Mononuclear cell (primary cell): Measurements from ENCODE around the gene GULP1. TPM values are rescaled to one million over a fixed set of nuclear protein-coding genes. Genes with fewer than 3 reads are reported as not detected.

Experiments used
- H3K27me3 ChIP-seq: 2 replicates; pipeline ENCODE4 v1.6.0; 2011; ENCODE audit warnings: low read length, control low read depth; ENCODE audit not compliant: insufficient read depth
- H3K4me1 ChIP-seq: 2 replicates; pipeline ENCODE4 v1.5.1; 2011; ENCODE audit warnings: mild to moderate bottlenecking, low read length, control low read depth; ENCODE audit not compliant: insufficient read depth
- H3K4me3 ChIP-seq: 2 replicates; pipeline ENCODE4 v1.5.1; 2011; ENCODE audit warnings: mild to moderate bottlenecking, low read length, moderate library complexity
- H3K9me3 ChIP-seq: 2 replicates; pipeline ENCODE4 v1.5.1; 2011; ENCODE audit warnings: low read depth, mild to moderate bottlenecking, control low read depth, low read length
- total RNA-seq: library from RNA; depleted of rRNA; stranded (reverse); fragments of >200 nt; gene quantifications from one replicate; pipeline ENCODE4 v1.2.3, GENCODE V29; 2012

GULP1 gene
- total RNA-seq, 1 donor, result under 0.01 TPM

DNA sequence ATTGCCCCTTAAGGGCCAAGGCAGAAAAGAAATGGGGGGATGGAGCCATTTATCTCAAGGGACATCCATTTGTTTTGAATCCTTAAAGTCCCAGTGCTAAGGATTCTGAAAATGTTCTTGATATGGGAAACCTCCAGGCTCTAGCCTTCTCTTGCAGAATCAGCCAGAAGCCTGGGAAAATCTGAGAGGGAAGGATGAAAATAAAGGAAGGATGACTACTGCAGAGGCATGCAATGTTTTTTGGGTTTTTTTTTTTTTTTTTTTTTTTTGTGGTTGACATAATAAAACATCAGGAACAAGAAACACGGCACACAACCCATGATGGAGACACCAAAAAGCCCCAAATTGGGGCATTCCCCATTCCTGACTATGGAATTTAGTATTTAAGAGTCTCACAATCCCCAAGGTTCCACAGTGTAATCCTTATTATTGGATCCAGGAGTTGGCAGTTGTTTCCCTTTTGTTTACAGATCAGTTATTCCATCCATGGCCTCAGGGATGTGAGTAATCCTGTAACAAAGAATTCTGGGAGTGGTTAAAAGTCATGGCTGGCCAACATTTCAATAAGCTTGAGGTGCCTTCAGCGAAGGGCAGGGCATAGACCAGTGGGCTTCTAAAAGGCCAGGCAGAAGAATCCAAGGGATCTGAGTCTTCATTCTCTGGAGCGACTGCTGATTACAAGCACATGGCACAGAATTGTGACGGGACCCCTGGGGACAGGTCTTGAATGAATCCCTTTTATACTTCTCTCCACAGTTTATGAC lies 337.5 kb downstream of the GULP1 start:
- no peaks in the 10 kb centered on the region for H3K9me3 ChIP-seq
- H3K4me3 ChIP-seq, result no peak overlapping the region
- no peaks in the 10 kb centered on the region for H3K4me1 ChIP-seq
- no peaks in the 10 kb centered on the region for H3K27me3 ChIP-seq

DNA sequence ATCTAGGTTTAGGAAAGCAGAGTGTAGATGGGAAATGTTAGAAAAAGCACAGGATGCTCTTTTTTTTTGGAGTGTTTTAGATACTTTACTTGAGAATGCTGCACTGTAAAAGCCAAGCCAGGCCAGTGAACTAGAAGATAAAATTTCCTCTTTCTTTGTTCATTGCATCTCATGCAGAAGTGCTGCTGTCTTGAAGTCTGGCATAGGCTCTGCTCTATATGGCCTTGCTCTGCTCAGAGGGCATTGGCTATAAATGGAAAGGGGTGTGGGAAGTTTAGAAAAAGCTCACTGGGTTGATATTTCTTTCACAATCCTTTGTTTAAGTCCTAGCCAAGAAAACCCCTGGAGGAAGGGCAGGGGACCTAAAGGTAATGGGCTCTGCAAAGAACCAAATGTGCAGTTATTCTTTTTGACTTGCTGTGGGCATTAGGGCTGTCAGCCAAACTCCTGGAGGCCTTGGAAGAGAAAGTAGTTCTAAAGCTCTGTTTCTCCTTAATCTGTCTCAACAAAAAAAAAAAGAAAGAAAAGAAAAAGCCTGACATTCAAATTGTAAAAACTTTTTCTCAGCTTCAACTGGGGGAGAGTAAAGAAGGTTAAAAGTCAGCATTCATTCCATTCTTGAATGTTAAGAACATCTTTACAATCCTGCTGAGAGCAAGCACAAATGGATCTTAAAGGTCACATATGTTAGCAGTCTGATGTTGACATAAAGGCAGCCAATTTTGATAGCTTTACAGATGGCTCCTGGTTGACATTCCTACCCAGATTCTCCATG lies 338.3 kb downstream of the GULP1 start:
- no peak overlapping the region for H3K4me3 ChIP-seq
- H3K27me3 ChIP-seq, result no peaks in the 10 kb centered on the region
- H3K9me3 ChIP-seq, result no peaks in the 10 kb centered on the region
- H3K4me1 ChIP-seq, result no peaks in the 10 kb centered on the region

DNA sequence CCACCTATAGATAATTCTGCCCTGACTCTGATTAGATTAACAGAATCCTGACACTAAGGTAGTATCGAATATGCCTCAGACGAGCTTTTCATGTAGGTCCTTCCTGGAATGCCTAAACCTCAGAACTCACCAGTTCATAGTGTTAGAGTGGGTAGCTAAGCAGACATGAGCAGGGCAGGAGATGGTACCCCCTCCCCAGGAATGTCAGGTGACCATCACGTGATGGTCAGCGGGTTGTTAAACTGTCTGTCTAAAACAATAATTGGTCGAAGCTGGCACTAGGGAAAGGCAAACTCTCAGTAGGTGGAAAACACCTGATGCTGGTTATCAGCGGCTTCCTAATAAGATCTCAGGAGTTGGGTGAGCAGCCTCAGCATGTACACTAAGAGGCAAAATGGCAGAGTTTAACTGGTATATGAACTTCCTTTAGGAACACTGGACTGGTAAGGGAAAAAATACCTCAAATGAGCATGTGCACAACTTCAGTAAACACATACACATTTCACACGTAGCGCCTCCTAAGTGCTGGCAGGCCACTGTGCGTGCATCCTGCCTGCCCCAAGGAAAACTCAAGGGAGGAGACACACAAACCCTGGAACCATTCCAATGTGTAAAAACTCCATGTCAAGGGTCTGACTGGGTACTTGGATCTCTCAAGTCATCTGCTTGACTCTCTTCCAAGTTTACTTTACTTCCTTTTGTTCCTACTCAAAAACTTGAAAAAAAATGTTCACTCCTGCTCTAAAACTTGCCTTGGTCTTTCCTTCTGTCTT lies 339.5 kb downstream of the GULP1 start:
- Histone ChIP-seq H3K4me3 (no peak overlapping the region), H3K9me3 (no peaks in the 10 kb centered on the region), H3K27me3 (no peaks in the 10 kb centered on the region), H3K4me1 (no peaks in the 10 kb centered on the region)

DNA sequence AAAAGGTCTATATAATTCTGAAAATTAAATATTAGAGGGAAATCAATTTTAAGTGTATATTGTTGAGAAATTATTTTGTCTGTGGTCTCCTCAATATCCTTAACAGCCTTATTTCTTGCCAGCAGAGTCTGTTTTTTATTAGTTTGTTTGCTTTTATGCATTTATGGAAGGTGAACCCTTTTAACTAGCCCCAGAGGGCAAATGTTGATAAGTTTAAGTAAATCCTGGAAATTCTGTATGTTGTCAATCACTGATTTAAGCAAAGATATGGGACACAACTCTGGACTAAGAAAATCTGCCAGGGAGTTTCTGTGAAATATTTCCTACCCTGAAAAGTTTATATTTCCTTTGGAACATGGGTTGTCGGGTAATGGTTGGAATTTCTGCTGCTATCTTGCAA lies 343.0 kb downstream of the GULP1 start:
- Histone ChIP-seq H3K27me3 (no peaks in the 10 kb centered on the region), H3K4me1 (no peaks in the 10 kb centered on the region), H3K4me3 (no peak overlapping the region), H3K9me3 (no peaks in the 10 kb centered on the region)
